Activated CD8-positive, alpha-beta memory T cell treated with anti-CD3 and anti-CD28 coated beads, Interleukin-2, amount 50 U/mL, for 4 hours (primary cell): ENCODE data around the gene MBLAC2.

Experiments used
- DNase-seq: peaks from one replicate; pipeline ENCODE4 v3.0.0-alpha.2; 2020

The MBLAC2 gene

DNA sequence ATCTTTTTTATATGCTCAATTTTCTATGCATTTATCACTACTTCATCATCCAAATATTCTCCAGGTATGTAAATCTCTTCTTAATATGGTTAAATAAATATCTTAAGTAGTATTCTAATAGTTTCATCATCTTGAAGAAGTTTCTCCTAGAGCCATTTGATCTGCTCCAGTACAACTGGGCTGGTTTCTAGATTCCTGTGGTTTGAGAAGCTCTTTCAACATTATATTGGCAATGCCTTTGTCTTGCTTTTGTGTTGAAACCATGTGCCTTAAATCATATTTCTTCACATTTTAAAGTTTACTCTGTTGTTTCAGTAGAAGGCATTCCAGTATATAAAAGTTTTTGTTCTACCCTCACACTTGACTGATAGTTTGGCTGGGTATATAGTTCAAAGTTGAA lies 27.6 kb downstream of the MBLAC2 start:
- DNase-seq: no peak

DNA sequence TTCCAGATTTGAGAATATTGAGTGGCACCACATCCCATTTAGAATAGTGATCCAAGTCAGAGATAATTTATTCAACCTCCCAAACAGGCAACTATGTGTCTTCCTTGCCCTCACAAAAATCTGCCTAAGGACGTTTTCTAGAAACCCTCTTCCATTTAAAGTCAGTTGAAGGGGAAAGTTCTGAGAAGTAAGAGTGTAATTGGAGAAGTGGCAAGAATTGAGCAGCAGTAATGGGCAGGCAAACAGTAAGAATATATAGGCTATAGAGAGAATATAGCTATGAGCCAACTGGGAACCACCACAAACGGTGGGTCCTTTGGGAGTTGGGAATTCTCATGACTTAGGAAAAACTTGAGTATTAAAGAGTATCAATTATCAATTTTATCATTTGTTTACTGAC lies 33.9 kb downstream of the MBLAC2 start:
- DNase-seq: no peak

GRCh38 chr5:90438100-90438499 lies 36.5 kb downstream of the MBLAC2 start:
- no peak for DNase-seq

DNA sequence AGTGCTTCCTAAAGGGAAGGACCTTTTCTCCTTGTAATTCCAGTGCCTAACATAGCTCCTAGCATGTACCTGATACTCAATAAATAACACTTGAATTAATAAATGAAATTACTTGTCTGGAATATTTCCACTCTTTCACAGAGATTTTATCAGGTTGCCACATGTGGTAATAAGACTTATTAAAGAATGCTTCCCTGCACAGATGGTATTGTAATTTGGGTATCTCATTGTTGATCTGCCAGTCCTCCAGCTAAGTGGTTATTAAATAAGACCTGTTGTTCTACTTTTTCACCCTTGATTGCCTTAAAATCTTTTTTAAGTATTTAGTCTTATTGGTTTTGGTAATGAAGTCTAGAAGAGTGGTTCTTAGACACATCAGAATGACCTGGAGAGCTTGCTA lies 36.9 kb downstream of the MBLAC2 start:
- no peak for DNase-seq

GRCh38 chr5:90434116-90434714 lies 40.4 kb downstream of the MBLAC2 start:
- DNase-seq: peak; percentile 53

DNA sequence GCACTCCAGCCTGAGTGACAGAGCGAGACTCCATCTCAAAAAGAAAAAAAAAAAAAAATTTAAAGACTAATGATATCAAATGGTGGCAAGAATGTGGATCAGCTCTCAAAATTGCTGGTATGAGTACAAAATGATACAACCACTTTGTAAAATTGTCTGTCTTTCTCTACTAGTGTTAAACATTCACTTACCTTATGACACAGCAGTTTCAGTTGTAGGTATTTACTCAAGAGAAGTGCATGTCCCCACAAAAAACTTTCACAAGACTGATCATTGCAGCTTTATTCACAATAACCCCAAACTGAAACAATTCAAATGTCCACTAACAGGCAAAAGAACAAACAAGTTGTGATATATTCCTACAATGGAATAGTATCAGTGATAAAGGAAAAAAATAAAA lies 50.3 kb downstream of the MBLAC2 start:
- no peak for DNase-seq

GRCh38 chr5:90421136-90421535 lies 53.4 kb downstream of the MBLAC2 start:
- DNase-seq: no peak

DNA sequence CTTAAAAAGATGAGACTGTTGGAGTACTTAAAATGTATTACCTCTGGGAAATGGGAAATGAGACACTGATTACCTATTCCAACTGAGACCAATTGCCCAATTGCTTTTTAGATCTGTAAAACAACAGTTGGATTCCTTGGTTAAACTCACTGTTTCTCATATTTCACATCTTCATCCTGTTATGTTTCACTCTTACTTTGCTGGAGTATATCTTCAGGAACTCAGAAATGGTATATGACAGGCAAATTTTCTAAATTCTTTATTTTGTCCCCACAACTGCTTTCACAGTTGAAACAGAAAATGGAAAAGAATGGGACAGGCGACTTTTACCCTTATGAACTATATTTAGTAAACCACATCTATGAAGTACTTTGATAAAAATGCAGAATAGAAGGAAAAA lies 56.4 kb downstream of the MBLAC2 start:
- no peak for DNase-seq

- no peak for DNase-seq
Measured at GRCh38 chr5:90410178-90410762, 64.3 kb downstream of the MBLAC2 start.

GRCh38 chr5:90409318-90410177 lies 65.0 kb downstream of the MBLAC2 start, which contains the start of gene CETN3:
Gene CETN3, minus strand, starts transcription at chr5:90409756. Its CDS starts 95 bp downstream, at chr5:90409661.
- peak; percentile 83 for DNase-seq

DNA sequence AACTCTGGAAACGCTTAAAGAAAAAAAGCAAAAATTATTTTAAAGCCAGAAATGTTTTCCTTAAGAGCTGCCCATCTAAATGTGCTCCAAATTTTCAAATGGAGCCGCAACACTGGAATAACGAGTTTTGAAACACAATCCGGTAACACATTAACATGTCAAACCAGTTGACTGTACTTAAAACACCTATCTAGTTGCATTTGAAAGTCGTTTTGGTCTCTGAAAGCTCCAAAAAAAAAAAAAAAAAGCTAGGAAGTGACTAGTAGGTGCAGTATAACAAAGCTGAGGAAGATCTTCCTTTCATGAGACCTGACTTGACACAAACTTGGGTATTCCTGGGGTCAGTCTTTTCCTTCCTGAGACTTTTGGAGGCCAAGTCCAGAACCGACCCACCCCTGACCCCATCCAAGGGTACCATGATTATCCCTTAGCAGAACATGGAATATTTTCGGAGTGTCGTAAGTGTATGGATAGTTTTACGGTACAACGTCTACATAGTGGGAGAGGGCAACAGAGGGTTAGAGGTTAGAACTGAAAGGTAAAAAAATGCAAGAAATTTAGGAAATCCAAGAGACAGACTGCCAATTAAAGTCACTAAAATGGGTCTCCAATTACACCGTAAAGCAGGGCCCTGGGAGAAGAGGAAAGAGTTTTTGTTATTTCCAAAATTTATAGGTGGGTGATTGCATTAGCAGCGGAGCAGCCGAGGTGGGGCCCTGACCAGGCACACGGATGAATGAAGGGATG lies 65.8 kb downstream of the MBLAC2 start:
- no peak for DNase-seq
